HepG2 (cell line): ENCODE results near the gene NT5DC4. TPM values are rescaled to one million over a fixed set of nuclear protein-coding genes. Genes with fewer than 3 reads are reported as not detected.
A peak's percentile ranks its signal among the peaks of the same experiment; 100 is the strongest.

Experiments used
- AGO2 ChIP-seq: fragments of 200-400 bp; formaldehyde crosslinking; optimal IDR thresholded peaks from 2 replicates; pipeline ENCODE3; 2017; ENCODE audit warnings: mild to moderate bottlenecking, low read depth, low read length, moderate library complexity
- ARNT ChIP-seq: fragments of 450-650 bp; IDR thresholded peaks from 2 replicates; pipeline ENCODE4 v1.6.1; 2017
- GATAD2A ChIP-seq: IDR thresholded peaks from 2 replicates; pipeline ENCODE4 v1.6.1; 2016
- HCFC1 ChIP-seq: fragments of 150-350 bp; IDR thresholded peaks from 2 replicates; pipeline ENCODE4 v1.6.1; 2014; ENCODE audit warnings: low read depth, low read length
- HOXD1 ChIP-seq: sonication (generic); formaldehyde crosslinking; IDR thresholded peaks from 2 replicates; pipeline ENCODE4 v1.5.0; 2020; ENCODE audit warnings: missing genetic modification reagents
- KLF11 ChIP-seq: IDR thresholded peaks from 2 replicates; pipeline ENCODE4 v1.6.1; 2016; ENCODE audit warnings: missing compliant biosample characterization
- MED13 ChIP-seq: sonication (generic); formaldehyde crosslinking; IDR thresholded peaks from 2 replicates; pipeline ENCODE4 v1.5.0; 2020; ENCODE audit warnings: missing genetic modification reagents
- NCOA1 ChIP-seq: sonication (generic); formaldehyde crosslinking; IDR thresholded peaks from 2 replicates; pipeline ENCODE4 v1.9.0; 2021; ENCODE audit warnings: missing genetic modification reagents
- NFIC ChIP-seq: IDR thresholded peaks from 2 replicates; pipeline ENCODE4 v1.6.1; 2012; ENCODE audit warnings: mild to moderate bottlenecking, low read length, inconsistent platforms
- NR2C2 ChIP-seq: sonication (generic); formaldehyde crosslinking; IDR thresholded peaks from 2 replicates; pipeline ENCODE4 v1.4.0; 2020; ENCODE audit warnings: missing genetic modification reagents, mild to moderate bottlenecking, moderate library complexity, borderline replicate concordance
- PHB2 ChIP-seq: fragments of 450-650 bp; IDR thresholded peaks from 2 replicates; pipeline ENCODE4 v1.6.1; 2018; ENCODE audit not compliant: partially characterized antibody
- RBM22 ChIP-seq: fragments of 200-400 bp; formaldehyde crosslinking; optimal IDR thresholded peaks from 2 replicates; pipeline ENCODE3; 2017; ENCODE audit warnings: mild to moderate bottlenecking, low read length, moderate library complexity
- RXRB ChIP-seq: IDR thresholded peaks from 2 replicates; pipeline ENCODE4 v1.6.1; 2016; ENCODE audit warnings: borderline replicate concordance, missing genetic modification reagents, missing compliant biosample characterization
- SMAD9 ChIP-seq: sonication (generic); formaldehyde crosslinking; IDR thresholded peaks from 2 replicates; pipeline ENCODE4 v1.5.1; 2020; ENCODE audit warnings: mild to moderate bottlenecking, missing genetic modification reagents
- SPEN ChIP-seq: sonication (generic); formaldehyde crosslinking; IDR thresholded peaks from 2 replicates; pipeline ENCODE4 v1.5.1; 2020; ENCODE audit warnings: low read depth, mild to moderate bottlenecking, missing genetic modification reagents
- SRSF9 ChIP-seq: fragments of 200-400 bp; formaldehyde crosslinking; IDR thresholded peaks from 2 replicates; pipeline ENCODE4 v1.6.1; 2018; ENCODE audit warnings: borderline replicate concordance, mild to moderate bottlenecking, low read depth, low read length; ENCODE audit not compliant: insufficient read depth, poor library complexity, severe bottlenecking
- TBX2 ChIP-seq: sonication (generic); formaldehyde crosslinking; IDR thresholded peaks from 2 replicates; pipeline ENCODE4 v1.5.0; 2020; ENCODE audit warnings: missing genetic modification reagents, mild to moderate bottlenecking, borderline replicate concordance
- ZFP36L2 ChIP-seq: sonication (generic); formaldehyde crosslinking; IDR thresholded peaks from 2 replicates; pipeline ENCODE4 v1.4.0; 2020; ENCODE audit warnings: missing genetic modification reagents
- ZMAT3 ChIP-seq: sonication (generic); formaldehyde crosslinking; conservative IDR thresholded peaks from 2 replicates; pipeline ENCODE4 v1.7.0; 2021; ENCODE audit warnings: missing genetic modification reagents
- ZNF552 ChIP-seq: sonication (generic); formaldehyde crosslinking; IDR thresholded peaks from 2 replicates; pipeline ENCODE4 v1.9.0; 2022; ENCODE audit warnings: missing genetic modification reagents, mild to moderate bottlenecking, borderline replicate concordance
- ZNF629 ChIP-seq: sonication (generic); formaldehyde crosslinking; conservative IDR thresholded peaks from 2 replicates; pipeline ENCODE4 v1.5.0; 2020; ENCODE audit warnings: missing genetic modification reagents
- polyA plus RNA-seq, 8 experiments: library from polyadenylated mRNA; depleted of rRNA in 3 of 8; stranded (reverse) in 7 of 8; unstranded in 1 of 8; fragments of >200 nt; fragmentation: Illumina TruSeq in 4 of 8; extraction: Trizol in 4 of 8; gene quantifications; 2 replicates each; pipeline versions ENCODE4 v1.2.1 to v1.2.3, GENCODE V29; 2011 to 2016; ENCODE audit warnings: low read depth in 4 of 8, missing spikeins in 1 of 8, mixed read lengths in 1 of 8; ENCODE audit not compliant: insufficient read depth in 1 of 8
- total RNA-seq, 5 experiments: library from RNA; depleted of rRNA; stranded (reverse); fragments of >200 nt; fragmentation: Illumina TruSeq; extraction: Trizol; gene quantifications; 2 replicates each; pipeline ENCODE4 v1.2.3, GENCODE V29; 2016; ENCODE audit warnings: low read depth in 1 of 5
- TF ChIP-seq, protein P1 (sequence below): sonication (generic); formaldehyde crosslinking; IDR thresholded peaks from 2 replicates; pipeline ENCODE4 v1.4.0; 2020; ENCODE audit warnings: missing genetic modification reagents
- TF ChIP-seq, protein P2 (sequence below): sonication (generic); formaldehyde crosslinking; IDR thresholded peaks from 2 replicates; pipeline ENCODE4 v1.5.1; 2020; ENCODE audit warnings: missing genetic modification reagents, mild to moderate bottlenecking, borderline replicate concordance
- TF ChIP-seq, protein P3 (sequence below): sonication (generic); formaldehyde crosslinking; conservative IDR thresholded peaks from 2 replicates; pipeline ENCODE4 v1.8.1; 2023; ENCODE audit warnings: missing genetic modification reagents
- TF ChIP-seq, protein P4 (sequence below): sonication (generic); formaldehyde crosslinking; IDR thresholded peaks from 2 replicates; pipeline ENCODE4 v1.8.1; 2023; ENCODE audit warnings: mild to moderate bottlenecking, moderate library complexity, missing genetic modification reagents
- TF ChIP-seq, protein P5 (sequence below): sonication (generic); formaldehyde crosslinking; IDR thresholded peaks from 2 replicates; pipeline ENCODE4; 2020; ENCODE audit warnings: missing genetic modification reagents, mild to moderate bottlenecking, borderline replicate concordance

The NT5DC4 gene
- total and polyA plus RNA-seq, 2 of the 13 experiments (the other 11 are each of a cell fraction or from before 2014, with no cell fraction given) = 0.04 to 4.2 TPM

DNA sequence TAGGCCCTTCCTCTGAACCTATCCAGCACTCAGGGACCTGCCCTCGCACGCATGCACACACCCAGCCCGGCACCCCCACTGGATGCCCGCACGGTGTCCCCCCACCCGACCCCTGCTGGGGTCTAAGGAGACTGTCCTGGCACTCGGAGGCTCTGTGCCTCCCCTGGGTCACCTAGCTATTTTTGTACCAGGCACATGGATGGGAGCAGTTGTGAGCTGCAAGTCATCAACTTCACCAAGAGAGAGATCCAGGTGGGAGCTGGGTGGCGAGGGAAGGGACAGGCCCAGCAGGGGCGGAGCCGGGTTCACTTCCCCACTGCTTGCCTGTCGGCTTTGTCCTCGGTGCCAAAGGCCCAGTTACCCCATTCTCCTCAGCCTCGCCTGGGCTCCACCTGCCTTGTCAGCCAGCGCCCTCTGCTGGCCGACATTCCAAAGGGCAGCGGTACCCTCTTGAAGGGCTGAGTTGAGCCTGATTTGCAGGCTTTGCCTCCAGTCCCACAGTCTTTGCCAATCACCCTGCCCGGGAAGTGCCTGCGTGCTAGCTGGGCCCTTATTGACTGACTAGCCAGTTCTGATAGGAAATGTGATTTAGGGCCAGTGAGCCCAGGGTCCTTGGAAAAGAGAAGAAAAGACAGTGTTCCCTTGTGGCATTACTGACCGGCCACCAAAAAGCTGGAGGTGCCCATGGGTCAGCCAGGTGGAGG, 5.8 kb downstream of the NT5DC4 start (continued):
- TF ChIP-seq, protein P1, sequence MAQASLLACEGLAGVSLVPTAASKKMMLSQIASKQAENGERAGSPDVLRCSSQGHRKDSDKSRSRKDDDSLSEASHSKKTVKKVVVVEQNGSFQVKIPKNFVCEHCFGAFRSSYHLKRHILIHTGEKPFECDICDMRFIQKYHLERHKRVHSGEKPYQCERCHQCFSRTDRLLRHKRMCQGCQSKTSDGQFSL (CRISPR knock-in tag) = no peak
- TF ChIP-seq ZFP36L2 (CRISPR knock-in tag) (no peak), TBX2 (CRISPR knock-in tag) (peak; percentile 61), SMAD9 (no peak), SRSF9 (no peak), ZNF629 (CRISPR knock-in tag) (peak; percentile 58), PHB2 (no peak), NFIC (no peak), RXRB (CRISPR knock-in tag) (peak; percentile 85), HOXD1 (CRISPR knock-in tag) (no peak), ARNT (no peak), SPEN (CRISPR knock-in tag) (peak; percentile 85), KLF11 (peak; percentile 88; the same call in 1 of the 2 replicates), HCFC1 (peak; percentile 40; the same call in 1 of the 2 replicates), ZNF552 (no peak), MED13 (CRISPR knock-in tag) (no peak), NR2C2 (CRISPR knock-in tag) (peak; percentile 48), GATAD2A (CRISPR knock-in tag) (peak; percentile 85), RBM22 (no peak), ZMAT3 (no peak; the same call in 1 of the 2 replicates), NCOA1 (CRISPR knock-in tag) (no peak), AGO2 (no peak)
- TF ChIP-seq, protein P2, sequence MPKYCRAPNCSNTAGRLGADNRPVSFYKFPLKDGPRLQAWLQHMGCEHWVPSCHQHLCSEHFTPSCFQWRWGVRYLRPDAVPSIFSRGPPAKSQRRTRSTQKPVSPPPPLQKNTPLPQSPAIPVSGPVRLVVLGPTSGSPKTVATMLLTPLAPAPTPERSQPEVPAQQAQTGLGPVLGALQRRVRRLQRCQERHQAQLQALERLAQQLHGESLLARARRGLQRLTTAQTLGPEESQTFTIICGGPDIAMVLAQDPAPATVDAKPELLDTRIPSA (CRISPR knock-in tag) = no peak
- TF ChIP-seq, protein P3, sequence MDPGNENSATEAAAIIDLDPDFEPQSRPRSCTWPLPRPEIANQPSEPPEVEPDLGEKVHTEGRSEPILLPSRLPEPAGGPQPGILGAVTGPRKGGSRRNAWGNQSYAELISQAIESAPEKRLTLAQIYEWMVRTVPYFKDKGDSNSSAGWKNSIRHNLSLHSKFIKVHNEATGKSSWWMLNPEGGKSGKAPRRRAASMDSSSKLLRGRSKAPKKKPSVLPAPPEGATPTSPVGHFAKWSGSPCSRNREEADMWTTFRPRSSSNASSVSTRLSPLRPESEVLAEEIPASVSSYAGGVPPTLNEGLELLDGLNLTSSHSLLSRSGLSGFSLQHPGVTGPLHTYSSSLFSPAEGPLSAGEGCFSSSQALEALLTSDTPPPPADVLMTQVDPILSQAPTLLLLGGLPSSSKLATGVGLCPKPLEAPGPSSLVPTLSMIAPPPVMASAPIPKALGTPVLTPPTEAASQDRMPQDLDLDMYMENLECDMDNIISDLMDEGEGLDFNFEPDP = no peak
- TF ChIP-seq, protein P4, sequence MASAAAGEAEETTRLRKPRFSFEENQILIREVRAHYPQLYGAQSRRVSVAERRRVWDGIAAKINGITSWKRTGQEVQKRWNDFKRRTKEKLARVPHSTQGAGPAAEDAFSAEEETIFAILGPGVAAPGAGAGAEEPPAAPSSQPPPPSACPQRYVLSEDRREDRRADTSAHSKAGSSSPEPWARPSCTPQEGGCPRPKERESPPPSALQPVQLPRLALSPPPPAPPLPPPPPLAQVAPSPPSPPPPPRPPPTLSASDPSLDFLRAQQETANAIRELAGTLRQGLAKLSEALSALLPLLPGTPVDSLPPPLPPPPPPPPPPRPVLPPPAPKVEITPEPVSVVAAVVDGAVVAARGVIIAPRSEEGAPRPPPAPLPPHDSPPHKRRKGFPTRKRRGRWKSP = no peak
- TF ChIP-seq, protein P5, sequence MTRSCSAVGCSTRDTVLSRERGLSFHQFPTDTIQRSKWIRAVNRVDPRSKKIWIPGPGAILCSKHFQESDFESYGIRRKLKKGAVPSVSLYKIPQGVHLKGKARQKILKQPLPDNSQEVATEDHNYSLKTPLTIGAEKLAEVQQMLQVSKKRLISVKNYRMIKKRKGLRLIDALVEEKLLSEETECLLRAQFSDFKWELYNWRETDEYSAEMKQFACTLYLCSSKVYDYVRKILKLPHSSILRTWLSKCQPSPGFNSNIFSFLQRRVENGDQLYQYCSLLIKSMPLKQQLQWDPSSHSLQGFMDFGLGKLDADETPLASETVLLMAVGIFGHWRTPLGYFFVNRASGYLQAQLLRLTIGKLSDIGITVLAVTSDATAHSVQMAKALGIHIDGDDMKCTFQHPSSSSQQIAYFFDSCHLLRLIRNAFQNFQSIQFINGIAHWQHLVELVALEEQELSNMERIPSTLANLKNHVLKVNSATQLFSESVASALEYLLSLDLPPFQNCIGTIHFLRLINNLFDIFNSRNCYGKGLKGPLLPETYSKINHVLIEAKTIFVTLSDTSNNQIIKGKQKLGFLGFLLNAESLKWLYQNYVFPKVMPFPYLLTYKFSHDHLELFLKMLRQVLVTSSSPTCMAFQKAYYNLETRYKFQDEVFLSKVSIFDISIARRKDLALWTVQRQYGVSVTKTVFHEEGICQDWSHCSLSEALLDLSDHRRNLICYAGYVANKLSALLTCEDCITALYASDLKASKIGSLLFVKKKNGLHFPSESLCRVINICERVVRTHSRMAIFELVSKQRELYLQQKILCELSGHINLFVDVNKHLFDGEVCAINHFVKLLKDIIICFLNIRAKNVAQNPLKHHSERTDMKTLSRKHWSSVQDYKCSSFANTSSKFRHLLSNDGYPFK = peak; percentile 62; the same call in 1 of the 2 replicates
